ENCODE data around the gene RMDN2. TPM values are rescaled to one million over a fixed set of nuclear protein-coding genes. Genes with fewer than 3 reads are reported as not detected.

Gene RMDN2
- polyA plus RNA-seq, 2 of the 4 experiments (the other 2 are of a cell fraction) = 4.6 to 6.9 TPM

GRCh38 chr2:37894601-37895000 lies 30.5 kb upstream of the RMDN2 start:
- ATAC-seq (no peak), DNase-seq (ENCODE audit: low read depth in 1 of 2, low spot score in 1 of 2) (no peak), FAIRE-seq (no peak)
- Histone ChIP-seq H3K4me3 (no peak overlapping the region), H3K9me3 (no peaks in the 10 kb centered on the region), H3K27ac (no peak overlapping the region), H3K4me1 (peaks cover 12% of the 10 kb centered on the region; the same call in 2 of the 3 replicates), H3K4me2 (no peak overlapping the region)
- 78% methylated on average over 4 of the region's 4 CpGs for WGBS (ENCODE audit: missing lambda C conversion rate)
- CTCF ChIA-PET = interaction anchor here (1.1 to 3.7 kb wide), 5 partner anchors 9 to 498 kb away, joined by 4 to 26 read pairs (median 6); no protein-coding TSS in a partner anchor
- TF ChIP-seq POLR2AphosphoS2 (conservative IDR thresholded peaks at IDR 0.05; ENCODE audit: low read length) (no peak), MAFK (IDR thresholded peaks at IDR 0.05; ENCODE audit: partially characterized antibody) (peak; percentile 26)
- POLR2A ChIA-PET = no interaction called here

- ATAC-seq = no peak
- FAIRE-seq = no peak
- 78% methylated on average over 3 of the region's 3 CpGs for WGBS (ENCODE audit: missing lambda C conversion rate)
- Histone ChIP-seq H3K4me3 (no peak overlapping the region), H3K27ac (no peak overlapping the region), H3K4me2 (no peak overlapping the region), H3K4me1 (peaks cover 12% of the 10 kb centered on the region; the same call in 2 of the 3 replicates), H3K9me3 (no peaks in the 10 kb centered on the region)
- no peak for DNase-seq (ENCODE audit: low read depth in 1 of 2, low spot score in 1 of 2)
- ChIA-PET POLR2A (no interaction called here), CTCF (interaction anchor here (1.5 to 5.8 kb wide), 6 partner anchors 9 to 499 kb away, joined by 4 to 29 read pairs (median 8); no protein-coding TSS in a partner anchor)
- TF ChIP-seq HMGXB4 (CRISPR knock-in tag; IDR thresholded peaks at IDR 0.05; ENCODE audit: borderline replicate concordance) (no peak), ZSCAN20 (CRISPR knock-in tag; IDR thresholded peaks at IDR 0.05) (no peak), CBX2 (IDR thresholded peaks at IDR 0.05; ENCODE audit: borderline replicate concordance, low read depth) (no peak), HDAC2 (IDR thresholded peaks at IDR 0.05) (no peak), HOXB13 (CRISPR knock-in tag; IDR thresholded peaks at IDR 0.05; ENCODE audit: low read depth) (no peak), FOSL2 (IDR thresholded peaks at IDR 0.05) (no peak), FOSL2 (CRISPR knock-in tag; IDR thresholded peaks at IDR 0.05) (no peak), USF2 (IDR thresholded peaks at IDR 0.05) (no peak), REST (IDR thresholded peaks at IDR 0.05) (no peak), CHD4 (IDR thresholded peaks at IDR 0.05; ENCODE audit: borderline replicate concordance) (no peak), MAZ (IDR thresholded peaks at IDR 0.05; ENCODE audit: borderline replicate concordance, low read depth, low read length) (no peak), GATA3 (IDR thresholded peaks at IDR 0.05; ENCODE audit: borderline replicate concordance) (no peak), ATOH8 (CRISPR knock-in tag; IDR thresholded peaks at IDR 0.05; ENCODE audit: low read depth) (no peak), ZFP36 (IDR thresholded peaks at IDR 0.05; ENCODE audit: borderline replicate concordance, partially characterized antibody) (no peak), EP300 (IDR thresholded peaks at IDR 0.05) (no peak), CBX8 (IDR thresholded peaks at IDR 0.05) (no peak), PBX3 (IDR thresholded peaks at IDR 0.05) (no peak), TP53 (CRISPR knock-in tag; IDR thresholded peaks at IDR 0.05) (no peak)
Measured at GRCh38 chr2:37895140-37895539, 29.9 kb upstream of the RMDN2 start.
